Adrenal gland (tissue), 12 donors: ENCODE results near the gene IQGAP2. TPM values are rescaled to one million over a fixed set of nuclear protein-coding genes. Genes with fewer than 3 reads are reported as not detected.

ENCODE experiments used
- DNase-seq, 7 donors: peaks; one replicate each; pipeline ENCODE4 v3.0.0-alpha.2; 2019 to 2020
- H3K27ac ChIP-seq, 5 donors: fragments of 200-600 bp; sonication (generic) in 4 of 5; 1 replicate in 3 of 5; 2 replicates in 2 of 5; pipeline versions ENCODE4 v1.5.1 to v1.8.0; 2016 to 2020; ENCODE audit warnings: mild to moderate bottlenecking in 1 of 5
- H3K27me3 ChIP-seq: fragments of 200-600 bp; 2 replicates; pipeline ENCODE4 v1.8.0; 2021
- H3K36me3 ChIP-seq, 2 donors: fragments of 200-600 bp; replicated peaks in 1 of 2; 1 replicate in 1 of 2; 2 replicates in 1 of 2; pipeline versions ENCODE4 v1.5.1 to v1.8.0; 2018 to 2022
- H3K4me1 ChIP-seq, 2 donors: fragments of 200-600 bp; replicated peaks in 1 of 2; 1 replicate in 1 of 2; 2 replicates in 1 of 2; pipeline versions ENCODE4 v1.5.1 to v1.8.0; 2018 to 2021
- H3K4me3 ChIP-seq, 4 donors: fragments of 200-600 bp; sonication (generic) in 3 of 4; one replicate each; pipeline ENCODE4 v1.5.1; 2016 to 2018
- H3K9me3 ChIP-seq, 3 donors: fragments of 200-600 bp; sonication (generic) in 1 of 3; replicated peaks in 1 of 3; 1 replicate in 2 of 3; 2 replicates in 1 of 3; pipeline versions ENCODE4 v1.5.1 to v1.8.0; 2016 to 2021
- CTCF ChIP-seq, 6 experiments: fragments of 450-650 bp in 4 of 6; fragments of 200-600 bp in 2 of 6; sonication (generic) in 1 of 6; IDR thresholded peaks; 1 replicate in 5 of 6; 2 replicates in 1 of 6; pipeline versions ENCODE4 v1.5.1 to v1.8.0; 2016 to 2021; ENCODE audit warnings: antibody characterized with exemption in 6 of 6, mild to moderate bottlenecking in 2 of 6, moderate library complexity in 1 of 6
- POLR2A ChIP-seq, 2 donors: fragments of 450-650 bp; IDR thresholded peaks; one replicate each; pipeline ENCODE4 v1.6.1; 2017; ENCODE audit warnings: antibody characterized with exemption in 2 of 2, mild to moderate bottlenecking in 2 of 2, moderate library complexity in 1 of 2
- WGBS, 4 donors: extraction: QIAGEN DNeasy Blood & Tissue Kit in 2 of 4; methylation state at CpG; one replicate each; pipeline versions ENCODE4 v1.1.5 to v1.1.7; 2013 to 2017; 5-methylcytosine and 5-hydroxymethylcytosine counted together
- intact Hi-C, 2 donors: fragments of 100-400 bp; cut with DNase I; formaldehyde crosslinking; loops; one replicate each; pipeline versions ENCODE4 v1.14.1 to v1.15.0; 2022 to 2023
- polyA plus RNA-seq, 3 donors: library from polyadenylated mRNA; stranded (reverse); fragments of 200-250 nt in 2 of 3; fragments of 350-450 nt in 1 of 3; fragmentation: Illumina TruSeq in 1 of 3; extraction: RNeasy Lipid Tissue Mini Kit (QIAGEN cat#74804) in 1 of 3; gene quantifications; one replicate each; pipeline ENCODE4 v1.2.3, GENCODE V29; 2013 to 2014
- total RNA-seq, 9 donors: library from RNA; depleted of rRNA in 4 of 9; stranded (reverse); fragments of >200 nt in 4 of 9; fragments of 120-200 nt in 1 of 9; fragmentation: NEBNext Ultra II Directional in 1 of 9; extraction: Animal tissue kit (Norgen Biotek cat#: 25700) in 1 of 9; gene quantifications; one replicate each; pipeline versions ENCODE4 v1.1.0 to v1.2.4, GENCODE V29; 2013 to 2023
- donor health status: healthy with polysubstance abuse.
- donor health status: Bipolar disorder and iron deficiency.
- donor health status: DM: yes; HTN: yes; CAD: no.
- donor health status: DM: no; HTN: no; CAD: no.
- donor health status: DM: no; HTN: no; CAD: no.
- donor health status: DM: yes; HTN: yes; CAD: no.

Gene IQGAP2
- total and polyA plus RNA-seq, 12 donors: 14.9 to 77.3 (median 36.1) TPM

DNA sequence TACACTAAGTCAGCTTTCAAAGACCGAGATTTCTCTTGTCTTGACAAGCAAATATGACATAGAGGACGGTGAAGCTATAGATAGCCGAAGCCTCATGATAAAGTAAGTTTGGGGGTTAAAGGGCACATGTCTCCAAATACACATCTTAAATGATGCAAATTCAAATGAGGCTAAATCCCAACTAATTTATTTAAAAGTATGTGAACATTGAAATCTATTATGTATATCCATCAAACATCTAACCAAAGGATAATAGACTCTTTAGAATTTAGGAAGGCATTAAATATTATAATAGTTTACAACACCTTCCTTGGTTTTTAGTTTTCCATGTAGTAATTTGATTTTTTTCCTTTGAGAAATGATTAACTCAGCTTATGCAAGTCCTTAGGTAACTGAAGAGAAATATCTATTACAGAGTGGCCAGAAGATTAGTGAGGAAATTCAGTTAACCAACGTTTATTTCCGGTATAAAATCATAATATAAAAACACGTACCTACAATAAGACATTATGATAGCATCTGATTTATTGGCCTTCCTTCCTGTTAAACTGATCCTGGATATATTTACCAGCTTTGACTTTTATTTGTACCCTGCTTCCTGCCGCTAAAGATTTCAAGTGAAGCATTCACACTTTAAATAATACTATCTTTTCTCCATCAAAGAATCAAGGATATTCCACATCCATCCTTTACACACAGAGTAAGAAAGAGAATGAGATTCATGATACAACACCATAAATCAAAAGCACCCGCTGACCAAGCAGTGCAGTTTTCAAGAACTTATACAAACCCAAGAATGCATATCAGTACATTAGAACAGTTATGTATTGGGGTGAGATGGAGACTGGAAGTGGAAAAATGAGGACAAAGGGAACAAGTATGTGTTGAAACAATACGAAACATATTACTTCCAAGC, 281.0 kb downstream of the IQGAP2 start:
- peak overlapping the region in 1 of 5 donors; percentile 11 for H3K27ac ChIP-seq
- no peaks in the 10 kb centered on the region for H3K9me3 ChIP-seq
- 67 to 75% (median 72%) methylated on average over 9 of the region's 9 CpGs for WGBS, 4 donors
- no peak for DNase-seq
- TF ChIP-seq POLR2A (IDR thresholded peaks at IDR 0.05) (no peak), CTCF (IDR thresholded peaks at IDR 0.05) (no peak)
- H3K4me1 ChIP-seq: no peaks in the 10 kb centered on the region
- intact Hi-C loops: no loop called here
- H3K36me3 ChIP-seq: no peaks in the 10 kb centered on the region
- H3K27me3 ChIP-seq: no peaks in the 10 kb centered on the region
- no peak overlapping the region for H3K4me3 ChIP-seq

- Histone ChIP-seq H3K27ac (peak overlapping the region in 1 of 5 donors; percentile 11), H3K27me3 (no peaks in the 10 kb centered on the region), H3K9me3 (no peaks in the 10 kb centered on the region), H3K4me1 (peaks cover 0 to 7% of the 10 kb centered on the region in 2 donors), H3K4me3 (no peak overlapping the region), H3K36me3 (no peaks in the 10 kb centered on the region)
- 80 to 91% (median 87%) methylated on average over 5 of the region's 5 CpGs for WGBS, 4 donors
- TF ChIP-seq POLR2A (IDR thresholded peaks at IDR 0.05) (no peak), CTCF (IDR thresholded peaks at IDR 0.05) (no peak)
- intact Hi-C loops: no loop called here
- no peak for DNase-seq
These were observed 281.9 kb downstream of the IQGAP2 start for GRCh38 chr5:76684756-76685519.

GRCh38 chr5:76685704-76686103, 282.6 kb downstream of the IQGAP2 start:
- H3K4me3 ChIP-seq: no peak overlapping the region
- H3K36me3 ChIP-seq: no peaks in the 10 kb centered on the region
- no peak for TF ChIP-seq CTCF (IDR thresholded peaks at IDR 0.05)
- no peak for TF ChIP-seq POLR2A (IDR thresholded peaks at IDR 0.05)
- H3K27me3 ChIP-seq: no peaks in the 10 kb centered on the region
- no peak for DNase-seq
- intact Hi-C loops: no loop called here
- H3K9me3 ChIP-seq: no peaks in the 10 kb centered on the region
- peaks cover 0 to 11% of the 10 kb centered on the region in 2 donors for H3K4me1 ChIP-seq
- no peak overlapping the region for H3K27ac ChIP-seq
- 94 to 98% (median 96%) methylated on average over 3 of the region's 3 CpGs for WGBS, 4 donors

GRCh38 chr5:76688212-76688611, 285.1 kb downstream of the IQGAP2 start:
- Histone ChIP-seq H3K27ac (no peak overlapping the region), H3K4me1 (peaks cover 0 to 21% of the 10 kb centered on the region in 2 donors), H3K9me3 (no peaks in the 10 kb centered on the region), H3K4me3 (no peak overlapping the region), H3K36me3 (no peaks in the 10 kb centered on the region), H3K27me3 (no peaks in the 10 kb centered on the region)
- TF ChIP-seq CTCF (IDR thresholded peaks at IDR 0.05): no peak
- no peak for TF ChIP-seq POLR2A (IDR thresholded peaks at IDR 0.05)
- no peak for DNase-seq
- 88 to 94% (median 92%) methylated on average over 1 of the region's 1 CpG for WGBS, 4 donors
- intact Hi-C loops: no loop called here
